DMS 273 treated with DMSO at 0.1 percent for 48 hours (cell line): ENCODE measurements around the gene GBE1.

Experiments used
- DNase-seq: peaks from one replicate; lab custom pipeline; 2025; lab: John Stamatoyannopoulos, UW

GBE1 gene

DNA sequence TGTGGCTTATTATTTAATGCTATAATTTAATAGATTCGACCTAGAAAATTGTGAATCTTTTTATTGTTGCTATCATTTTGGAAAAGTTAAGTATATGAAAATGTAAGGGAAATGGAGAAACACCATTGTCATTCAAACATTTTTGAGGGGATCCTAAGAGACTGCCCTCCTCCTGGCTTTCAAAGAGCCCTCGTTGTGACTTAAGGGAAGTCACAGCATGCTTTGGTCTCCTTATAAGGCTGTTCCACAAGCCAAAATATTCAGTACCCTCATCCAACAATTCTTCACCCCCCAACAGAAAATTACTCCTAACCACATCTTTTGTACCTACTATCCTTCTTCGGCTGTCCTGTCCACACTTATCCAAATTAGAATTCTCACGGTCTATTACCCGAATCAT lies 140.2 kb downstream of the GBE1 start:
- no peak for DNase-seq

DNA sequence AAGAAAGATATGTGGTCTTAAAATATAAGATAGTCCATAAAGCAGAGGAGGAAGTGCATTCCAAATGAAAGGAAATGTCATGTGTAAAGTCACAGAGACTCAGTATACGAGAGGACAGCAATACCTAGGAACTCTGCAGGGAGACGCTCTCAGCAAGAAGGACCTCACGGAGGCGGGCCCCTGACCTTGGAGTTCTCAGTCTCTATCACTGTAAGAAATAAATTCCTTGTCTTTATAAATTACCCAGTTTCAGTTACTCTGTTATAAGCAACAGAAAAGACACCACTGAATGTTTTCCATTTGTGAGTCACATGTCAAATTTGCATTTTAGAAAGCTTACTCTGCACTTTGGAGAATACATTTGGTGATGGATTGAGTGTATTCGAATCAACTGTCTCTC lies 140.6 kb downstream of the GBE1 start:
- DNase-seq = no peak

DNA sequence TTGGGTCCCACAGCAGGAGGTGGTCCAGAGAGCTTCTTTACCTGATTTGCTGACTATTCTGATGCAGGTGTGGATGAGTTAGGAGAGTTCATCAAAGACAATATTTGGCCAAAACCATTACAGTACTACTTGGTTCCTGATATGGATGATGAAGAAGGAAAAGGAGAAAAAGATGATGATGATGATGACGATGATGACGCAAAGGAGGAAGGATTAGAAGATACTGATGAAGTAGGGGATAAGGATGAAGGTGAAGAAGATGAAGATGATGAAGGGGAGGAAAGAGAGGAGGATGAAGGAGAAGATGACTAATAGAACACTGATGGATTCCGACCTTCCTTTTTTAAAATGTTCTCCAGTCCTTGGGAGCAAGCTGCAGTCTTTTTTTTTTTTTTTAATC lies 148.7 kb downstream of the GBE1 start:
- no peak for DNase-seq

DNA sequence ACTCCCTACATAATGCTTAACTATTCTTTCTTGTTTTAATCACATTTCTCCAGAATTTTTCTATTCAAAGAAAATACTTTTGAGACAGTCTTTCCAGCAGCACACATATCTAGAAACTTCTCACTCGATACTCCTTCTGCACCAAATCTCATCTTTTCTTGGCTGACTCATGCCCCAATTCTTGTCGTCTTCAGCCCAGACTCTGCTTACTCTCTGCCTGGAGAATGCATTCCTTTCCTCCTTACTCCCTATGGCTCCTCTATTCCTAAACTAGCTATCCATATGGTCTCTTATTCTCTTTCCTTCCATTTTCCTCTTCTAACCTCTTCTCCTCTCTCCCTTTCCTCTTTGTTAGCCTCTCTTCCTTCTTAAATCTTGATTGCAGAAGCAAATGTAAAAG lies 158.7 kb downstream of the GBE1 start:
- no peak for DNase-seq

DNA sequence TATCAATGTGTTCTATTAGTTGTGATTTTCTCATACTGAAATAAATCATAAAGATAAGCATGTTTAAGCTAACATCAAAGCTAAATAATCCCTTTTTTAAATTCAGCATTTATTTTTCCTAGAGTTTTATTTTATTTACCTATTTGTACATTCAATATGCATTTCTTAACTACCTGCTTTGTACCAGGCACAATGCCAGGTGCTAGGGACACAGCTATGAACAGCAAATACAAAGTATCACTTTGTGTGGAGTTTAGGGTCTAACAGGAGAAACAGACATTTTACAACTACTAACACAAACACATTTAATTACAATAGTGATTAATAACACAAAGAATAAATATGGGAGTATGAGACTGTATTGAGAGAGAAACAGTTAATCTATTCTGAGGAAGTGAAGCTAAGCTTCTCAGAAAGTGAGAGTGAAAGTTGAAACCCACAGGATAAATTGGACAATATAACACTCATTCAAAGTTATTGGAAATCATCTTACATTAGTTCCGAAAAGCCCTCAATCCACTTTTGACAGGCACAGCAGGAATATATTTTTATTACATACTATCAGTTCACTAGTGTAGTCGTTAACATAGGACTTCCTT lies 159.6 kb downstream of the GBE1 start:
- no peak for DNase-seq

DNA sequence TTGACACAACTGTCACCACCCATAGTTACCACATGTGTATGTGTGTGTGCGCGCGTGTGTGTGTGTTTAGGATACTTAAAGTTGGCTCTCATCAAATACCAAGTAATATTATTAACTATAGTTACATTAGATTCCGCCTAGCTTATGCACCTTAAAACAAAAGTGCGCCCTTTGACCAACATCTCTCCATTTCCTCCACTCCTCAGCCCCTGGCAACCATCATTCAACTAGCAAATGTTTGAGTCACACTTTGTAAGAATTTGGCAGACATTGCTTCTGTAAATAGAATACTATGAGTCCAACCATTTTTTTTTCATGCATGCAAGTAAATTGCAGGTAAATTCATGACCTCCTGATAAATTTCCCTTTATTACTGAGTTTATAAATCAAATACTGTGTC lies 169.3 kb downstream of the GBE1 start:
- DNase-seq = no peak

DNA sequence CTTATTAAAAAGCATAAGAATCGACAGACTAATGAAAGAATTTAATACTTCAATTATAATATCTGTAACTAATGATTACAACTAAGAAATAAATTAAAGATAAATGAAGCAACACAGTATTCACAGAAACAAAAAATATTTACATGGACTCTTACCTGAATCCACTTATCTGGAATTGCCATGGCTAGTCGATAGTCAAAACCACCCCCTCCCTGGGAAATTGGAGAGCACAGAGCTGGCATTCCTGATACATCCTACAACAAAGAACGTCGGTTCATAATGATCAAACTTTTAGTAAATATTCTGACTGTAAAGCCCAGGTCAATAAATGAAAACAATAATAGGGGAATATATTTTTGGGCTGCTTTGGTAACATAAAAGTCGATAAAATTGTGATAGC lies 175.5 kb downstream of the GBE1 start:
- DNase-seq = no peak

DNA sequence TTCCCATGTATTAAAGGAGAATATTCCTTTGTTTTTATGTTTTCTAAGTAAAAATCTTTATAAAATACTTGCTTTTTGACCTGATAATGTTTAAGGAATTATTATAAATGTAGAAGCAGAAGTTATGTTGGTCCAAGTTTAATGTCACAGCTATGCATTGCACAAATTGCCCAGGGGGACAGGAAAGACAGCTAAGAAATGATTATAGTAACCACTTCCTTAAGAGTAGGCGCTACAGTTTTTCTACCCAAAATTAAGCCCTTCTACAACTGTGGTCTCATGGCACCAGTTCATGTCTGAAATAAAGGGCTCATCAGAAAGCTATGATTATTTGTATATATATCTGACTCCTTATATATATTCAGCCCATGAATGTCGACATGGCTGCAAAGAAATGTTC lies 176.4 kb downstream of the GBE1 start:
- DNase-seq = no peak

DNA sequence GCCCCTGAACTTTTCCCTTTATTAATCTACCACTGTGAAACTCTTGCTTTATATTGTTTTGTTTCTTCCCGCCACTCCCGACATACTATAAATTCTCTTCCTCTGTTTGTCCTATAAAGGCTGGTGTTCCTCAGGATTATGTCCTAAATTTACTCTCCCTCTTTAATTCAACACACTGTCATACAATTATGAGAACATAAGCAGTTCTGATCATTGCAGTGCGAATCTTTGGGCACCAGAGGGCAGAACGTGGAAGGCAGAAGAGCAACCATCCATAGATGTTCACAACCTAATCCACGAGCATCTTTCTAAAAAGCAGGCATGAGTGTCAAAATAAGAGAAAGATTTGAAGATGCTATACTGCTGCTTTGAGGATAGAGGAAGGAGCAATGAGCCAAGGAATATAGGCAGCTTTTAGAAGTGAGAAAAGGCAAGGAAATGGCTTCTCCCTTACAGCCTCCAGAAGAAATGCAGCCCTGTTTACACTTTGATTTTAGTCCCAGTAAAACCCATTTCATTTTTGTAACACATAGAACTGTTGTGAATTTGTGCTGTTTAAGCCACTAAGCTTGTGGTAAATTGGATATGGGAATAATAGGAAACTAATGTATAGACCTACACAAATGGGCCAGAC lies 179.4 kb downstream of the GBE1 start:
- DNase-seq = no peak

DNA sequence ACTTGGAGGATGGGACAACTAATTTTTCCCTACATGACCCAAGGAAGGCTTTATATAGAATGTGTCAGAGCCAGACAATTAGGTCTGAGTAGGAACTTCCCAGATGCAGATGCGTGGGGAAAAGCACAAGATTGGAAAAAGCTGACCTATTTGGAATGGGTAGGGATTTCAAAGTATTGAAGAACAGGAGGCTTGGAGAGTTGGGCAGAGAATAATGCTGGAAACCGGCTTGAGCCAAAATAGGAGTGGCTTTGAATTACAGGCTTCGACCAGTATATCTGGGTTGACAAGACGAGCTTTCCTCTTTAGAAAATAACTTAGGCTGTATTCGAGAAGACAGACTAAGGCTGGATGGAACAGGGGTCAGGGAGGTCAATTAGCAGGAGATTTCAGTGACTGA lies 181.1 kb downstream of the GBE1 start:
- DNase-seq = no peak

DNA sequence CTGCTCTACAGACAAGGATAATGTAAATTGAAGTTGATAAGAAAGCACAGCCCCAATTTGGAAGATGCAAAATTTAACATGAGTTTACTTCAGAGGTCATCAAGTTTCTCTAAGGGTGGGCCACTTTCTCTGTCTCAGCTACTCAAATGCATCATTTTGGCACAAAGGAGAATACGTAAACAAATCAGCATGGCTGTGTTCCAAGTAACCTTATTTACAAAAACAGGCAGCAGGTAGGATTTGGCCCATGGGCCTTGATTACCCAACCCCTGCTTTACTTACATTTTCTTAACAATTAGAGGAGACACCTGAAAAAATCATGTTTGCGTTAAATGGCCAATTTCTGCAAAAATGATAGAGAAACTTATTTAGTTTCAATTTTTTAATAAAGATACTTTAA lies 181.7 kb downstream of the GBE1 start:
- no peak for DNase-seq

DNA sequence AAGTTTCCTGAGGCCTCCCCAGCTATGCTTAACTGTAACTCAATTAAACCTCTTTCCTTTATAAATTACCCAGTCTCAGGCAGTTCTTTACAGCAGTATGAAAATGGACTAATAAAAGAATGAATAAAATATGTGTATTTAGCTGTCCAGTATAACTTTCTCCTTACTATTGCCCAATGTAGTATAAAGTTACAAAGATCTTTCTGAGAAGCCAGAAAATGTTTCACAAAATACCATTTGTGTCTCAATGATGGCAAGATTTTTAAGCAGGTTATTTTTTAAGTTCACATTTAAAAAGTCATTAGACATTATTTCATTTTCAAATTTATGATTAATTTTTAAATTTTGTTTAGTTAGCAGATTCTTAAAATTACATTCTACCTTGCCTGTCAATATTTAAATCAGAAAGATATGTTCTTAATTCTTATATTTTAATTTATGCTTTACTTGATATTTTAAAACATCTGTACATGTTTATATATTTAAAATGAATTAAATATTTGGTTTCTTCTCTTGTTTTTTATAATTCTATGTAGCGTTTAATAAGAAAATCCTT lies 189.2 kb downstream of the GBE1 start:
- no peak for DNase-seq

DNA sequence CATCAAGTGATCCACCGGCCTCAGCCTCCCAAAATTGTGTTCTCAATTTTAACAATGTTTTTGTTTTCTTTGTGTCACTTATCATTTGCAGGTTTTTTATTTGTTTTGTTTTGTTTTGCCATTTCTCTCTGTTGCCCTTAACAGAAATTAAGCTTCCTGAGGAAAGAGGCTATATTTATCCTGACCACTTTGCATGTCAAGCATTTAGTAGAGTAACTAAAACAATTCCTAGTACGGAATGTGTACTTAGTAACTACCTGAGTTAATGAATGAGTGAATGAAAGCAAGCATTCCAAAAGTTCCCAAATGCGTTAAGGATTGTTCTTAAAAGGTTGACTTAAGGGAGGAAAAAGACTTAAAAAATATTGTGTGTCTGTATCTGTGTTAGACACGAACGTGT lies 193.1 kb downstream of the GBE1 start:
- no peak for DNase-seq

DNA sequence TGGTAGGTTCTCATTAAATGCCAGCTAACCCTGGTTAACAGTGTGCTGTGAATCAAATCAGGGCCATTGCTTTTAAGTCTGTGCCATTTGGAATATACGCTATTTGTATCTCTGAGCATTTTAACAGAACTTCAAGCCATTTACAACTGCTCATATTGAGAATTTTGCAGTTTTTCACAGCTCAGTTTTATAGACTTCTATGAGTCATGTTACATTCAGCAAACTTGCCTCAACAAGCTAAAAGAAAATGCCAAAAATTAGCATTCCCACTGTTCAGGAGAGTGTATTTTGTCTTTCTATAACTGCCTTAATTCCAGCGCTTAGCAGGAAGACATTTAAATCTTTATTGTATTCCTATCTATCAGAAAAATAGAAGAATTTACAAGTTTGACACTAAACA lies 196.4 kb downstream of the GBE1 start:
- no peak for DNase-seq

DNA sequence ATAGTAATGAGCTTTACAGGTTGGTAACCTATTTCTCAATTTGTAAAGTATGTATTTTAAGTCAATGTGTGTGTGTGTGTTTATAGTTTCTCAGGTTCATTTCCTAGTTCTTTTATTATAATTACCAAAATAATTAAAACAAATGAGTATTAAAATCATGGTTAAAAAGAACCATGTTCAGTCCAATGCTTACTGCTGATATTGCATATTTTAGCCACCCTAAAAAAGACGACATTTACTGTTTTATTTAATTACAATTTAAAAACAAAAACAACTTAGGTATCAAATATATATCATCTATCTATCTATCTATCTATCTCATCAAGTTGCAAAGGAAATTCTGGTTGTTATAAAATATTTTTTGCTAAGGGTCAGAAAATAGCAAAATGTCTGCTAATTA lies 203.3 kb downstream of the GBE1 start:
- DNase-seq = no peak

DNA sequence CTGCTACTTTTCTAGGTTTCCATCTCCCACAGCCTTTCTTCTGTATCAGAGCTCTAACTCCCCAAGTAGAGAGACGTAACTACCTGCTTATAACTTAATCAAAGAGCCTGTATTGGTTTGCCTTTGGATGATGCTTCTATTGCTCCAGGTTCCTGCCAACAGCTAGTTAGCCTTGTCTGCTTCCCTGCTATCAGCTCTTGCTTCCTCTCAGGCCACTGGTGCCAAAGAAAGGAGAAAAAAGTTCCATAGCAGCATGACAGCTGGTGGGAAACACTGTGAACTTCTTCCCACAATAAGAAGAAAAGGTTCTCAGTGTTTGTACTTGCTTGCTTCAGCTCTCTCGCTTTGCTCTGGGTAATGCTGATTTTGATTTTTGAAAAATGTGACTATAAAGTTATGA lies 206.6 kb downstream of the GBE1 start:
- DNase-seq = no peak

DNA sequence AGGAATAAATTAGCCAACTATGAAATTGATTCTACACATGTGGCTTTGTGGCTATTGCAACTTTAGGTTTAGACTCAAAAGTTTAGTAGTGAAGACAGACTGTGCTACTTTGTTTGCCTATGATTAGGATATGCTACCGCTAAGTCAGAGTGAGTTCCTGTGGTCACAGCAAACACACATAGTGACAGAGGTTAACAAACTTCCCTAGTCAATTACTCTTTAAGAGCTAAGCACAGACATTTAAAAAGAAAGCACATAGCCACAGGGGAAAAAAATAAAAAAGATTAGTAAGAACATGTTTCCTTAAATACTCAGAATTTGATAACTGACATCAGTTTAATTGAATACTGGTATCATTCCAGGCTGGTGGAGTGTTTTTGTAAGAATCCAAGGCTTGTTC lies 207.1 kb downstream of the GBE1 start:
- DNase-seq = no peak

DNA sequence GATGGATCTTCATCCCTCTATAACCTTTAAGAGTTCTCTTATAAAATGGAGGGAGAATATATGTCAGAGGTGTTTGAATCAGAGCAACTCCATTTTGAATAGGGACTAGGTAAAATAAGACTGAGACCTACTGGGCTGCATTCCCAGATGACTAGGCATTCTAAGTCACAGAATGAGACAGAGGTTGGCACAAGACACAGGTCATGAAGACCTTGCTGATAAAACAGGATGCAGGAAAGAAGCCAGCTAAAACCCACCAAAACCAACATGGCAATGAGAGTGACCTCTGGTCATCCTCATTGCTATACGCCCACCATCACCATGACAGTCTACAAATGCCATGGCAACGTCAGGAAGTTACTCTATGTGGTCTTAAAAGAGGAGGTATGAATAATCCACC lies 211.0 kb downstream of the GBE1 start:
- no peak for DNase-seq

DNA sequence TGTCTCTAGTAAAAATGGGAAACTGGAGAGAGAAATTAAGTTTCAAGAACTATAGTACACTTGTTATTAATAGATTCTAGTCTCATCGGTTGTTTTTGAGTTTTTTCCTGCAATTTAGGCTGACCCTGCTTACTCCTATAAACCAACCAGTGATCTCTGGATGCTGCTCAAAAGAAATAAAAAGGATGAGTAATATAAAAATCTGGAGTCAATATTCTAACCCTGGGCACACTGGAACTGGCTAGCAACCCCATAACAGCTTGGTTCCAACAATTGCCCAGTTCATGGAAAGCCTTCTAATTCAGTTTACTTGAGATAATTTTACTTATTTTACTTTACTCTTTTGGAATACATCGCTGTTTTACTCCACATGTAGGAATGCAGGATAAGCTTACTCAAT lies 211.6 kb downstream of the GBE1 start:
- no peak for DNase-seq

DNA sequence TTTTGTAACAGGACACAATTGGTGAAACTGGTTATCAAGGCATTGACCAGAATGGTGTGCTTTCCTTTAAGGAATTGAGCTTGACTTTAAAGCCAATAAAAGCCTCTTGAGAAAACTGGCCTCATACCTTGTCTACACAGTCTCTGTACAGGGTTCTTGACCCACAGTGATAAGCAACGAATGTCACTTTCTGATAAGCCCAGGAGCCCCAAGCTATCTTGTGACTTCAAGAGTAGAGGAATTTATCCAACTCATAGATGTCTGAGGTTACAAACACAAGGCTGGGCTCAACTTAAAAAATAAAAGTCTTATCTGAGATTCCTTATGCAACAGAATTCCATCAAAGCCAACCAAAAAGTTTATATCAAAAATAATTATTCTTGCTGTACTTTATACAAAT lies 212.1 kb downstream of the GBE1 start:
- no peak for DNase-seq

DNA sequence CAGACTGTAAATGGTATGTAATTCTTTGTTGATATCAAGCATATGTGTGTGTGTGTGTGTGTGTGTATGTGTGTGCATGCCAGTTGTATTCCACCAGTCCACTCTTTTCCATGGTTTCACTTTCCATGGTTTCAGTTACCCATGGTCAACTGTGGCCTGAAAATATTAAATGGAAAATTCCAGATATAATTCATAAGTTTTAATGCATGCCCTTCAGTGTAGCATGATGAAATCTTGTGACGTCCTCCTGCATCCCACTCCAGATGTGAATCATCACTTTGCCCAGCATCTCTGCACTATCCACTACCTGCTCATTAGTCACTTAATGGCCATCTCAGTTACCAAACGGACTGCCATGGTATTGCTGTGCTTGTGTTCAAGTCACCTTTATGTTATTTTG lies 215.9 kb downstream of the GBE1 start:
- DNase-seq = no peak

DNA sequence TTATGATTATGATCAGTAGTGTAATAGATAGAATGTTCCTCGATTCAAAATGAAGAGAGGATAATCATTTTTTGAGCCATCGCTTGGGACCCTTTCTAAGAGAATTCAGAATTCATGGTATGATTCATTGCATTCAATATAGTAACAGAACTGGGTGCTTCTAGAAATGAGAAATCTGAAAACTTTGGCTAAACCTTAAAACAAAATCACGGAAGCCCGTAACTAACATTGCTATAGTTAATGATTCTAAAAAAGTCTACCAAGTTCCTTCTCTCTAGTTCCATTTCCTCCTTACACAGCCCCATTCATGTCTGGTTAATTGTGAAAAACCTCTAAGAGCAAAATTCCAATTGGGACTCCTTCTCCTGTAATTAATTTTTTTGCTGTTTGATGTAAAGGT lies 217.1 kb downstream of the GBE1 start:
- no peak for DNase-seq

DNA sequence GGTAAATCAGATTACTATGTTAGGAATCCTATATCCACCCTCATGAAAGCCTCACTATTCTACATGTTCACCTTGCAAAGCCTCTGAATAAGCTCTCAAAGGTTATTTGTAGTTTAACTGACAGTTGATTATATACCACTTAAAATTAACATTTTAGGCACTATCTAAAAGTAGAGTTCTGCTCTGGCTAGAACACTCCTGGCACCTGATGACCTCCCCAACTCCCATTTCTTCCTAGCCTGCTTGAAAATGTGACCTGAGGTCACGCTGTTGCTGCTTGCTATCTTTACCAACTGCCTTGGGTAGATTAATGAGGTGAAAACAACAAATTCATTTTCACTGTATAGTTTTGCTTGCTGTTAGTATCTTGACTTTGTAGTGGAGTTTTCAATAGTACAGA lies 220.7 kb downstream of the GBE1 start:
- DNase-seq = no peak

DNA sequence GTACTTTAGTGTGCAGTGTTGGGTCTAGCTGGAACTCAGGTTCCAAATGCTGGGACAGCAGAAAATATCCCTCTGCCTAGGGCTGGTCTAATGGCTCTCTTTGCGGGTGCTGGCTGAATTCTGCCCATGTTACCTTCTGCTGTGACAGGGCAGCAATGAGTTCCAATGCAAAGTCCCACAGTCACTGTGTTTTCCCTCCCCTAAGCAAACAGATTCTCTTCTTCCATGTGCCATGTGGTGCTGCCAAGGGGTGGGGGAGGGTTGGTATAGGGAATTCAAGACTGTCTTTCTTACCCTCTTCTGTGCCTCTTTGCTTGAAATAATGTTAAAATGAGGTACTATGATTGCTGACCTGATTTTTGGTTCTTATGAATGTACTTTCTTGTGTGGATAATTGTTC lies 229.6 kb downstream of the GBE1 start:
- DNase-seq = no peak
